ENCODE measurements around the gene ELOVL2. TPM values are rescaled to one million over a fixed set of nuclear protein-coding genes. Genes with fewer than 3 reads are reported as not detected.

ELOVL2 gene
- total RNA-seq, 2 donors from 2014 or later: not detected

Other genes starting within 250 kb of the ELOVL2 start
- gene MAK, start 205.8 kb downstream of the ELOVL2 start, total RNA-seq: 1 to 10 TPM in 1 of 2 donors, under 1 TPM in 1; 0.84 to 1.1 TPM
- gene GCM2, start 162.3 kb downstream of the ELOVL2 start, total RNA-seq: not detected
- gene SYCP2L, start 157.3 kb downstream of the ELOVL2 start, total RNA-seq: under 1 TPM in 1 of 2 donors, not detected in 1; 0.50 TPM
- gene SMIM13, start 49.5 kb upstream of the ELOVL2 start, total RNA-seq: 10 to 100 TPM in 1 of 2 donors, 1 to 10 TPM in 1; 5.8 to 10.5 TPM
- under 1 TPM in 1 of 2 donors, not detected in 1; 0.11 TPM for gene ERVFRD-1, start 67.4 kb upstream of the ELOVL2 start, total RNA-seq
- gene NEDD9, start 188.4 kb upstream of the ELOVL2 start, total RNA-seq: 10 to 100 TPM; 36.9 to 39.4 TPM